NCI-H2029 treated with DMSO at 0.1 percent for 48 hours (cell line): Measurements from ENCODE around the gene NKD2.
"Not testable (repeated sequence)": the region's sequence is repeated elsewhere in the genome, so short reads cannot be mapped to it uniquely, and the experiment has no call there.

Experiments used
- DNase-seq: peaks from one replicate; lab custom pipeline; 2025; lab: John Stamatoyannopoulos, UW

The NKD2 gene, protein sequence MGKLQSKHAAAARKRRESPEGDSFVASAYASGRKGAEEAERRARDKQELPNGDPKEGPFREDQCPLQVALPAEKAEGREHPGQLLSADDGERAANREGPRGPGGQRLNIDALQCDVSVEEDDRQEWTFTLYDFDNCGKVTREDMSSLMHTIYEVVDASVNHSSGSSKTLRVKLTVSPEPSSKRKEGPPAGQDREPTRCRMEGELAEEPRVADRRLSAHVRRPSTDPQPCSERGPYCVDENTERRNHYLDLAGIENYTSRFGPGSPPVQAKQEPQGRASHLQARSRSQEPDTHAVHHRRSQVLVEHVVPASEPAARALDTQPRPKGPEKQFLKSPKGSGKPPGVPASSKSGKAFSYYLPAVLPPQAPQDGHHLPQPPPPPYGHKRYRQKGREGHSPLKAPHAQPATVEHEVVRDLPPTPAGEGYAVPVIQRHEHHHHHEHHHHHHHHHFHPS

DNA sequence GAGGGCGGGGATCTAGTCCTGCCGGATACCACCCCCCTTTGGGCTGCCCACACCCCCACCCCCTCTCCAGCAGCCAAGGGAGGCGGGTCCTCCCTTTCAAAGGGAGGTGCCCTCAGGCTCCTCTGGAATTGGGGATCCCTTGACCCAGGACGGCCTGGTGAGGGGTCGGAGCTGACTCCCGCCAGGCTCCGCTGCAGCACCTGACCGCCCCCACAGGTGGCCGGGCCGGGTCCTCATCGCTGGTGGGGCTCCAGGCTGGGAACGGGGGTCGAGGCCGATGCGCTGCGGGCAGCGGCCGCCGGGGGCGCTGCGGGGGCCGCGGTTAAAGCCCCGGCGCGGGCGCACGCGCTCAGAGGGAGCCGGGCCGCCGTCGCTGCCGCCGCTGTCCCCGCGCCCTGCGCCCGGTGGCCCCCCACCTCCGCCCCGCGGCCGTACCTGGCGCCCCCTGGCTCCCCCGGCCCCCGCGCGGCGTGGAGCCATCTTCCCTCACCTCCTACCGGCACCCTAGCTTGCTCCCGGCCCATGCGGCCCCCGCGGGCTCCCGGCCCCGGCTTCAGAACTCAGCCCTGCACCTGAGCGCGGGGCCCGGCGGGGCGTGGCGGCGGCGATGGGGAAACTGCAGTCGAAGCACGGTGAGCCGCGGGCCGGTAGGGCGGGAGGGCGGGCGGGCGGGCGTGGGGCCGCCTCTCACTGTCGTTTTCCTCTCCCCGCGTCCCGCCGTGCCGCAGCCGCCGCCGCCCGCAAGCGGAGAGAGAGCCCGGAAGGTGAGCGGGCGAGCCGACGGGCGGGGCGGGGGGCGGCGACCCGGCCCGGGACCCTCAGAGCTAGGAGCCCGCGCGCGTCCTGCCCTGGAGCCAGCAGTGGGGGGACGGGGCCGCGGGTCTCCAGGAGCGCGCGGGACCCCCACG is at the start of gene NKD2:
NKD2 (plus strand) TSS at position 352 of the 908 bp plus-strand sequence; CDS start at position 608, 256 bp downstream.
- DNase-seq = no peak

DNA sequence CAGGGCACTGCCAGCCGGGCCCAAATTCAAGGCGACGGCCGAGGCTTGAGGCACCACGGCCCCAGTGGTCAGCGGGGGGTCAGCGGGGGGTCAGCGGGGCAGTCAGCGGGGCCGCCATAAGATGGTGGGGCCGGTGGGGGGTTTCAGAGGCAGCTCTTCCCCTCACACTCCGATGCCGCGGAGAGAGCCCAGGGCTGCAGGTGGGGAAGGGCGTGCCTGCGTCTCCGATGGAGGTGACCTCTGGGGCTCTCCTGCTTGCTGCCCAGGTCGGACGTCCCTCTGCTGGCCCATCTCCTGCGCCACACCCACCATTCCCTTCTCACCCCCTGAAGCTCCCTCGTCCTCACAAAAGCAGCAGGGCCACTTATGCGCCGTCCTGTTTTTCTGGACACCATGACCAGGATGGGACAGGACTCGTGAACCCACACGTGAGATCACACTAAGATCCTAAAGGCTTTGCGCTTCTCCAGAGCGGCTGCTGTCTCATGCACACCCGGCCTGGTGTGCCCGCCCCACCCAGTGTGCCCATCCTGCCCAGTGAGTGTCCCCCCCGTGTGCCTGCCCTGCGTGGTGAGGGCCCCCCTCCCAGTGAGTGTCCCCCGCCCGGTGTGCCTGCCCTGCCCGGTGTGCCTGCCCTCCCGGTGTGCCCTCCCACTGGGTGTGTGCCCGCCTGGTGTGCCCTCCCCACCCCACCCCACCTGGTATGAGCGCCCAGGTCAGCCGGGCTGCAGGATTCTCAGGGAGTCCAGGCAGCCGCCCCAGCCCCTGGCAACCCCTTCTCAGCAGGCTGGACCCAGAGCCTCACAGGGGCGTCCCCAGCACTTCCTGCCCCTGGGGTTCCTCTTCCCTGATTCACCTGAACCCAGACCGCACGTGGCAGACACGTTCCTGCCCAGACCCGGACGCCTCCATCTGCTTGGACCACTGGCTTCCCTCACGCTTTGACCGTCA is 48.7 kb upstream of the NKD2 start:
- DNase-seq = no peak

DNA sequence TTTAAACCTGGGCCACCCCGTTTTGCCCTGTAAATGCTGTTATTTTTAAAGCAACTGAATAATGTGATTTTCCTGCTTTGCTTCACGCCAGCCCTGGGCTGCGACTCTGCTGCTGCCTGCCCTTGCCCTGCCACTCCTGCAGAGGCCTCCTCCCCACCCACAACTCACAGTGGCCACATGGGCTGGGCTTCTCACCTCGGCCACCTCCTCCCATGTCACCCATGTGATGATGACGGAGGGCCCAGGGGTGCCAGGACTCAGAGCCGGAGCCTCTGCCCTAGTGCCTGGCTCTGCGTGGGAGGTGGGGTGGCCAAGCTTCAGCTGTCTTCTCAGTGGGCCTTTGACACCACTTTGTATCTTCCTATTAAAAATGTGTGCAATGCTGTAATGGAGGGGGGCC is 48.1 kb upstream of the NKD2 start:
- DNase-seq = no peak

DNA sequence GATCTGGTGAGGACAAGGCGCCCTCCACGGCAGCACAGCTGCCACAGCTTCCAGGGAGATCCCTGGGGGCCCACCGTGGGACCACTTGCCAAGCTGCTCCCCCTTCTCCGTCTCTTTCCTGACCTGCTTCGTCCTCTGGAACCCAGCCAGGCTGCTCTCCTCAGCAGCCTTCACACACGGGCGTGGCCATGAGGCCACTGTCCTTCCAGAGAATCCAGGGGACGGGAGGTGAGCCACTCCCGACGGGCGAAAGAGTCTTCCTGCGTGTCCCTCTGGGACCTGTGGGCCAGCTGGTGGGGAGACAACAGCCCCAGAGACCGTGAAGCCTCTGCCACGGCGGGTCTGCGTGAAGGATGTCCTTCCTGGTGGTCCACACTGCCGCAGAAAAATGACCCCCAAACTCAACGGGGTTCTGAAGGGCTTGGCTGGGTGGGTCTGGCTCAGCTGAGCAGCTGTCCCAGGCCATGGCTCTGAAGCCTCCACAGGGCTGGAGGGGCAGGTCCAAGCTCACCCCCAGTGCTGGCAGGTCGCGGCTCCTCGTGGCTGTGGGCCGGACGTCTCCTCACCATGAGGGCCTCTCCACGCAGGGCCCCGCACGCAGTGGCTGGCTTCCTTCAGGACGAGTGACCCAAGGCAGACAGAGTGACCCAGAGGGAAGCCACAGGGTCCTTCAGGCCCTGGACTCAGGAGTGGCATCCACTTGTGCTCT is 47.4 kb upstream of the NKD2 start:
- DNase-seq = no peak

DNA sequence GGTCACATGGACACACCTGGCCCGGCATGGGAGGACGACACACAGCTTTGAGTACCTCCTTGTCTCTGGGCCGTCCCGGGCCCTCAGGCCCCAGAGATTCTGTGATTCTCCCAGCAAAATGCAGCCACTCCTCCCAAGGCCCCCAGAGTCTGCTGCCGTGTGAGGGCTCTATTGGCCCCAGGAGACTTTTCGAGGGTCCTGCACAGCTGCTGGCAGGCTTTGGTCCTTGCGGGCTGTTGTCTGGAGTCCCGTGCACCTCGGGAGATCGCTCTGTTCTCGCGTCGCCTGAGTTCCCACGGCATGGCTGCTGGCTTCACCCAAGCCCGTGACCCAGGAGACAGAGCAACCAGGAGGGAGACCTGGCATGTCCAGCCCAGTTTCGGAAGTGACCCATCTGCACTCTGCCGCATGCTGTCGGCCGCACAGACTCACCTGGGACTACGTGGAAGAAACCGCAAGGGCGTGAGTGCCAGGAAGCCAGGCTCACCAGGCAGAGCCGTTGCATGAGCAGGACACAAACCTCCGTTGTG is 46.8 kb upstream of the NKD2 start:
- DNase-seq = no peak

DNA sequence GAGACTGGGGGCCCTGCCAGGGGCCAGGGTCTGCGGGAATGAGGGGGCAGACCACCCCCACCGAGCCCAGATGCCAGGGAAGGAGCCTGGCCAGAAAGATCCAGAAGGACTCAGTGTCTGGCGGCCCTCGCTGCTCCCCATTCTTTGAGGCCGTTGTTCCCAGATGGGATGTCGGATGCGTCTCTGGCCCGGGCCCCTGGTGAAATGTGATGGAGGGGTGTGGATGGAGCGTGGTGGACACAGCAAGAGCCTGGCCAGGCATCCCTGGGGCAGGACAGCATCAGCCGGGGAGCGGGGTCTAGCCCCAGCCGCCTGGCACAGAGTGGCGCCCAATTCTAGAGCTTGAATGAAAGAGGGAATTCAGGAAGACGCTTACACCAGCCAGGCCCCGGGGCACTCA is 46.2 kb upstream of the NKD2 start:
- no peak for DNase-seq

DNA sequence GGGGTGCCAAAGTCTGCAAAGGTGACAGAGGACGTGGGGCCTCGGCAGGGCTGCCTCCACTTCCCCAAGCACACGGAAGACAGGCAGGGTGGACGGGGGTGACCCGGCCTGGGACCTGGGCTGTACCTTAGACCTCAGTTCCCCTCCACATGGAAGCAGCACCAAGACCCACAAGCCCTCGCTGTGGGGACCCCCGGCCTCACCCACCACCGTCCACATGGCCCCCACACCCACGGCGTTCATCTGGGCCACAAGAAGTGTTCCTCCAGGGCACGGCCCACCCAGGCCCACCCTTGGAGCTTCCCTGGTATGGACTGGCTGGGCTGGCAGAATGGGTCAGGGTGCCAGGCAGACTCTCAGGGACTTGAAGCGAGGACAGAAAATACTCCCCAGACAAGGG is 45.8 kb upstream of the NKD2 start:
- DNase-seq = no peak

DNA sequence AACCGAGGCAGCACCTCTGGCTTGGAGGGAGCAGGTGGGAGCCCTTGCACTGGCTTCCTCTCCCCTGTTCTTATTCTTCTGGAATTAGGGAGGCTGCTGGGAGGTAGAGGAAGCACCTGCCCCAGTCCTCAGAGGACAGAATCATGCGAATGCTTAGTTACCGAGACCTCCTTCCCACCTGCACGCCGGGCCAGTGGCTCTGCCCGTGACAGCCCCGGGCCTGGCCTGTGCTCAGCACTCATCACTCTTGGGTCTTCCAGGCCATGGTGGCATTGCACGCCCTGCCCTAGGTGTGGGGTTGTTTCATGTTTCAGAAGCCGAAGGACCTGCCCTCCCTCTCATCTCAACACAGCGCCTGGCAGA is 45.3 kb upstream of the NKD2 start:
- DNase-seq = no peak

DNA sequence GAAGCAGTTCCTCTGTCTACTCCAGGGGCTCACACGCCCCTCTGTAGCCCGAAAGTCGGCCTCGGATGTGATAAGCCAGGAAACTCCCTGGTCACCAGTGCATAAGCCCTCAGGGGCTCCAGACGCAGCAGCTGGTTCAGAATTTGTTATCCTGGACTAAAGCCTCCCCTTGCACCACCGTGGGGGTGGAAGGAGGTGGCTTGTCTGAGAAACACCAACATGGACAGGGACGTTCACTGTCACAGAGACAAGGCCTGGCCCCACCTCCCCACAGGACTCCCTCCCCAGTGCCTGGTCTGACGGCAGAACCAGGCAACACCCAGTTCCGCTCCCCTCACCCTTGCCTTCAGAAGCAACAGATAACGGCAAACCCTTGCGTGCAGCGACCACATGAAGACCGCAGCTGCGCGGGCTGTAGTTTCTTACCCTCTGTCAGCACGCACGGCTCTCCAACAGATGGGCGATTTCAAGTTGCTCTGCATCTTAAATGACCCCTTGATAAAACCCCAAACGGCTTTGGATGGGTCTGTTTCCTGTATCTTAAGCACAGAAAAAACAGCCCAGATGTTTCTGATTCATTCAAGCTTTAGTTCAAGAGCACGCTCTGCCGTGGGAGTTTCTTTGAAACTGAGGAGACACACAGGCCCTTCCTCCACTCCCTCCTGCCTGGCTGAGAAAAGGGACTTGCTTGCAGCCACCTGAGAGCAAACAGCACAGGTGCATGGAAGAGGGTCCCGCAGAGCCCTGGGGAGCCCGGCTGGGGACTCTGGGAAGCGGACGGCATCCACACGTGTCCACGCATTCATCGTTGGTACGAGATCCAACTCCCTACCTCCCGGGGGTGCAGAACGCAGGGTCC is 44.7 kb upstream of the NKD2 start:
- DNase-seq = no peak

DNA sequence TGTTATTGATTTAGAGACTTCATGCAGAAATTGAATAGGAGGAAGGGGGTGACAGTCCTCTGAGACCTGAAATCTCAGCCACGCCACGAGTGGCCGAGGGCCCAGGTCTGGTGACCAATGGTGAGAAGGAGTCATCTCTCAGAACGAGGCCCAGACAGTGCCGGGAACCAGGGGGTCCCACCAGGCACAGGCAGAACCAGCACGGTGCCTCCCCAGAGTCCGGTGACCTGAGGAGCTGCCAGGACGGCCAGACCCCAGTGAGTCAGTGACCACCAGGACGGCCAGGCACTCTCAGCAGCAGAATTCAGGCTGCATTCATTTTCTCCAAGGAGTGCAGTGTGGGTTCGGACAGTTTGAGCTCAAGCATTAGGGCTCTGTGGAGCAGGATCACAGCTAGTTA is 43.8 kb upstream of the NKD2 start:
- DNase-seq = no peak

DNA sequence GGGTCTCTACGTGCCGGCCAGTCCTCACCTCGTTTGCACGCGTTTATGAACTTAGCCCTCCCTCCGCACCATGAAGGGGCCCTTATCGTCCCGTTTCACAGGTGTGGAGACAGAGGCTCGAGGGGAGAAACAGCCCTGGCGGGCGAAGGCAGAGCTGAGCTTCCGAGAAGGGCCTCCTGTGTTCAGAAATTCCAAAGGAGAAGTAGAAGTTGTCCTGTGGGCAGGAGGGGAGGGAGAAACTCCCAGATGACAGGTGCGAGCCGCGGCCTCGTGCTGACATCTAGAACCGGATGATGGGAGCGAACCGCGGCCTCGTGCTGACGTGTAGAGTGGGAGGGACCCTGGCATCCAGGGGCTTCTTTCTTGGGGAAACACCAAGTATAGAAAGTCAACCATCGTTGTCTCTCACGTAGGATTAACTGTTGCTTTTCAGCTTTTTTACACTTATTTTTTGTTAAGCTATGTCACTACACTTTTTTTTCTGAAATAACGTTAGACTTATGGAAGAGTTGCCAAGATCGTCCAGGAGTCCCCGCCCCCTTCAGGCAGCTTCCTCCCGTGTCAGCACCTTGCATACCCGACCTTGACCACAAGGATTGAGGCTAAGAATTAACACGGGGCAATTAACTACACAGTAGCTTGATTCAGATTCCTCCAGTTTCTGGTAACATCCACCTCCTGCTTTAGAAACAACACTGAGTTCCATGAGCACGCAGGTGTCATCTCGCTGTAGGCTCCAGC is 42.8 kb upstream of the NKD2 start:
- no peak for DNase-seq

DNA sequence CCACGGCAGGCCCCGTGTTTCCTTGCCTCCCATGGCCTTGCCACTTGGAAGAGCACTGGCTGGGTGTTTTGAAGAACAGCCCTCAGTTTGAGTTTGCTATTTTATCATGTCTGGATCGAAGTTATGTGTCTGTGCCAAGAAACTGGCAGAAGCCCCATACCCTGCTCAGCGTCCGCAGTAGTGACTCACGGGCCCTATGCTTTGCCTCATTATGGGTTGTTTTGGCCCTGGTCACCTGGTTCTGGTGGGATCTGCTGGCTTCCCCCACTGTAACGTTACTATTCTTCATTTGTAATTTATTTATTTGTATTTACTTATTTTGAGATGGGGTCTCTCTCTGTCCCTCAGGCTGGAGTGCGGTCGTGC is 42.3 kb upstream of the NKD2 start:
- no peak for DNase-seq

DNA sequence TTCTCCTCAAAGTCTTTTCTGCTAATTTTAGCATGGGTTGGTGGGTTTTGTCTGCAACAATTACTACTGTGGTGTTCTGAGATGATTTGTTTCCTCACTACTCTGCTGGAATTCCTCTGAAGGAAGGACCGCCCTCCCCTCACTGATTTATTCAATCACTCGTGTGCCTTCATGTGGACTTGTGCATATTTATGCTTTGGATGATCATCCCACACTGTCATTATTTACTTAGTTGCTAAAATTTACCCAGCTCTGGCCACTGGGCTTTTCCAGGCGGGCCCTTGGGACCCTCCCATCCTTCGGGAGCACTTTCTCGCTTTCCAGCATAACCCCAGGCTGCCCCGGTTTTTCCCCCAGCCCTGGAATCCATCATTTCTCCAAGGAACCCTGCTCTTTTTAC is 41.7 kb upstream of the NKD2 start:
- DNase-seq = no peak

DNA sequence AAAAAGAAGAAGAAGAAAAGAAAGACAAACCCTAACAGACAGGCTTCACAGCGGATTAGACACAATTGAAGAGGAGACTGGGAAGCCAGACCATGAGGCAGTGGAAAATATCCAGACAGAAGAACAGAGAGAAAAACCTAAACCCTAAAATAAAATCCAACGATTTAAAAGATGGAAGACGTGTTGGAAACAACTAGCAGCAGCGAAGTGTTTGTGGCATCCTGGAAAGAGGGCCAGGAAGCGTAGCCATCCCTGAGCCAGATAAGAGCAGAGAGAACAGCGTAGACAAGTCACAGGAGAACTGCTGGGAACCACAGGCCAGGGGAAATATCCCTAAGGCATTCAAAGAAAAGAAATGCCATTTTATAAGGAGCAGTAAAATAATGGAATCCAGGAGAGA is 39.7 kb upstream of the NKD2 start:
- DNase-seq = no peak

DNA sequence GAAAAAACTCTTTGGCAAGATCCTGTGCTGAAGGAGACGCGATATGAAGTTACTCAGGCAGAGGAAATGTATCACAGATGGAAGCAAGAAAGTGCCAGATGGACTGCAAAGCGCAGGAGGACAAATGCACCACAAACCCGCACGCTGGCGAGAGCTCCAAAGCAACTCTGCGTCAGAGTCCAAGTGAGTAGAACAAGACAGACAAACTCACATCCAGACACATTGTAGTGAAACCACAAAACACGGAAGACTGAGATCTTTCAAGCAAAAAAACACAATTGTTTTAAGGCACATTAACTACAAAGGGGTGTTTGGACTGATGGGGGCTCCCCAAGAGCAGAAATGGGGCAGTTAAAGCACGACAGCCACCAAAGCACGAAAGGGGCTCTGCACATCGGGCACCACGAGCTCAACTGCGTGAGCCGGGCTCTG is 39.2 kb upstream of the NKD2 start:
- DNase-seq = no peak

DNA sequence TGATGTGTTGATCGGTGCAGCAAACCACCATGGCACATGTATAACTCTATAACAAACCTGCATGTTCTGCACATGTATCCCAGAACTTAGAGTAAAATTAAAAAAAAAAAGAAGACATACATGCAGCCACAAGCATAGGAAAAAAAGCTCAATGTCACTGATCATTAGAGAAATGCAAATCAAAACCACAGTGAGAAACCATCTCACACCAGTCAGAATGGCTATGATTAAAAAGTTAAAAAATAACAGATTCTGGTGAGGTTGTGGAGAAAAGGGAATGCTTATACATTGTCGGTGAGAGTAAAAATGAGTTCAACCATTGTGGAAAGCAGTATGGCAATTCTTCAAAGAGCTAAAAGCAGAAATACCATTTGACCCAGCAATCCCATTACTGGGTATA is 36.0 kb upstream of the NKD2 start:
- not testable (repeated sequence) for DNase-seq

DNA sequence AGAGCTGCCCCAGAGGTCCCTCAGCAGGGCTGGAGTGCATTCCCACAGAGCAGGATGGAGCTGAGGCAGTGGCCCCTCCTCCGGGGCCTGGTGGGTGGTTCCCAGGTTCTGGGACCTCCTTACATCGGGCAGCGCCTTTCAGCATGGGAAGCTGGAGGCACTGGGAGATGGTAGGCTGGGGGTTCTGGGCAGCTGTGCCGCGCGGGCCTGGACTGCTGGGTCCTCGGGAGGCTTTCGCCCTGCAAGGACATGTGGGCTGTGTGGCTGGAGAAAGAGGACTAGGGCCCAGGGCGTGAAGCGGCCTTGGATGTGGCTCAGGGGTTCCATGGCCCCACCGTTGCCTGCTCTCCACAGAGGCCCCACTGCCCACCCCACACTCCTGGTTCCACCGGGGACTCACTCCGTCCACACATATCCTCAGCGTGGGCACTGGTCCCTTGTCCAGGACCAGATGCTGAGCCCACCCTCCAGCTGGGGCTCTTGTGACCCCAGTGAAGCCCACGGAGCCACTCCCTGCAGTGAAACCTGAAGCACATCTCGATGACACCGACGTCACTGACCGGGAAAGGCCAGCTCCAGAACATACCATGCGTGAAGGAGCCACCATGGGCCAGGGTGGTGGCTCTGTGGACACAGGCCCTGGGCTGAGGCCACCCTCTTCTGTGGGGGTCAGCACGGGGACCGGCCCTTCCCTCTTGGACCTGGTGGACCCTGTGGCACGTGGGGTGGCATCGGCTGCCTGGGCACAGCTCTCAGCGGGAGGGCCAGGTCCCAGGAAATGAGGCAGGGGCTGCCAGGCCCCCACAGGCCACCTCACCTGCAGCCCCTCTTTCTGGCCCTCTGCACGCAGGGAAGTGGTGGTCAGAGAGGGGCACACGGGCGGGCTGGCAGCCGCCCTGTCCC is 31.5 kb upstream of the NKD2 start:
- DNase-seq = no peak

DNA sequence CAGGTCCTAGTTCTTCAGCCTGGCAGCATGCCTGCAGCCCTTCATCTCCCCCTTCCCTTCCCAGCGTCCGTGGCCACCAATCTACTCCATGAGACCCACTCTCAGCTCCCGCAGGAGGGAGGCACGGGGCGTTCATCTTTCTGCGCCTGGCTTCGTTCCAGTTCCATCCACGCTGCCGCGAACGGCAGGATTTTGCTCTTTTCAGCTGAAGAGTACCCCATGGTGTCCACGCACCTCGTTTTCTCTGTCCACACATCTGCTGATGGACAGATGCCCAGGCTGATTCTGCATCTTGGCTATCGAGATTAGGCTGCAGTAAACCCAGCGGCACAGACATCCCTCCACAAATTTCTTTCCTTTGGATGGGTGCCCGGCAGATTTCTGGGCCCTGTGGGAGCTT is 30.5 kb upstream of the NKD2 start:
- DNase-seq = no peak
